CD8-positive, alpha-beta memory T cell (primary cell): ENCODE data around the gene GNPDA2. TPM values are rescaled to one million over a fixed set of nuclear protein-coding genes. Genes with fewer than 3 reads are reported as not detected.
"Not testable (repeated sequence)": the region's sequence is repeated elsewhere in the genome, so short reads cannot be mapped to it uniquely, and the experiment has no call there.

Experiments used
- CTCF ChIA-PET: fragments of 350-600 bp; sonication (Branson Sonifier 250); formaldehyde crosslinking; loops from one replicate; lab custom pipeline; 2021; ENCODE audit warnings: antibody characterized with exemption; lab: Charles Lee
- POLR2A ChIA-PET: fragments of 350-600 bp; sonication (Branson Sonifier 250); formaldehyde crosslinking; loops from one replicate; lab custom pipeline; 2021; ENCODE audit warnings: antibody characterized with exemption; lab: Charles Lee
- DNase-seq, 5 donors: peaks; one replicate each; pipeline versions ENCODE4 v3.0.0 to v3.0.0-alpha.2; 2020 to 2022; ENCODE audit warnings: mixed read lengths in 1 of 5
- H3K27ac ChIP-seq: one replicate; pipeline ENCODE4 v1.7.0; 2013; ENCODE audit warnings: low read depth, mild to moderate bottlenecking, low read length, moderate library complexity
- H3K27me3 ChIP-seq: 2 replicates; pipeline ENCODE4 v1.7.0; 2013; ENCODE audit warnings: low read length, mild to moderate bottlenecking; ENCODE audit not compliant: insufficient read depth, poor library complexity, severe bottlenecking
- H3K36me3 ChIP-seq: 2 replicates; pipeline ENCODE4 v1.7.0; 2013; ENCODE audit warnings: mild to moderate bottlenecking, low read length, moderate library complexity; ENCODE audit not compliant: insufficient read depth
- H3K4me1 ChIP-seq: 2 replicates; pipeline ENCODE4 v1.7.0; 2013; ENCODE audit warnings: mild to moderate bottlenecking, low read length, moderate library complexity; ENCODE audit not compliant: insufficient read depth
- H3K4me3 ChIP-seq: 2 replicates; pipeline ENCODE4 v1.7.0; 2013; ENCODE audit warnings: mild to moderate bottlenecking, low read length
- H3K9me3 ChIP-seq: 2 replicates; pipeline ENCODE4 v1.7.0; 2013; ENCODE audit warnings: mild to moderate bottlenecking, low read length
- H3K27ac Mint-ChIP-seq, 8 donors: one replicate each; pipeline ENCODE4 v1.8.0; 2020 to 2021; ENCODE audit warnings: mixed read lengths in 8 of 8, mild to moderate bottlenecking in 6 of 8, inconsistent platforms in 3 of 8, moderate library complexity in 3 of 8
- H3K27me3 Mint-ChIP-seq, 2 donors: one replicate each; pipeline ENCODE4 v1.8.0; 2020 to 2021; ENCODE audit warnings: mixed read lengths in 2 of 2, mild to moderate bottlenecking in 1 of 2, moderate library complexity in 1 of 2
- H3K36me3 Mint-ChIP-seq, 3 donors: one replicate each; pipeline ENCODE4 v1.8.0; 2020 to 2021; ENCODE audit warnings: mixed read lengths in 3 of 3, inconsistent platforms in 1 of 3, mild to moderate bottlenecking in 1 of 3
- H3K4me1 Mint-ChIP-seq, 3 donors: one replicate each; pipeline ENCODE4 v1.8.0; 2020 to 2021; ENCODE audit warnings: mixed read lengths in 3 of 3, inconsistent platforms in 1 of 3, mild to moderate bottlenecking in 1 of 3
- H3K4me3 Mint-ChIP-seq, 7 donors: one replicate each; pipeline ENCODE4 v1.8.0; 2020 to 2021; ENCODE audit warnings: mixed read lengths in 7 of 7, mild to moderate bottlenecking in 6 of 7, moderate library complexity in 4 of 7, inconsistent platforms in 2 of 7
- H3K9me3 Mint-ChIP-seq, 5 donors: one replicate each; pipeline ENCODE4 v1.8.0; 2020 to 2022; ENCODE audit warnings: mixed read lengths in 5 of 5, mild to moderate bottlenecking in 3 of 5, moderate library complexity in 2 of 5, inconsistent platforms in 1 of 5
- polyA plus RNA-seq: library from polyadenylated mRNA; unstranded; fragments of 300-500 nt; fragmentation: Illumina TruSeq; gene quantifications from one replicate; pipeline ENCODE4 v1.2.3, GENCODE V29; 2021
- total RNA-seq, 2 experiments: library from RNA; stranded (reverse); gene quantifications; one replicate each; pipeline ENCODE4 v1.2.3, GENCODE V29; 2021

GNPDA2 gene
- total and polyA plus RNA-seq, 3 experiments from 2014 or later = 20.0 to 20.9 (median 20.4) TPM

DNA sequence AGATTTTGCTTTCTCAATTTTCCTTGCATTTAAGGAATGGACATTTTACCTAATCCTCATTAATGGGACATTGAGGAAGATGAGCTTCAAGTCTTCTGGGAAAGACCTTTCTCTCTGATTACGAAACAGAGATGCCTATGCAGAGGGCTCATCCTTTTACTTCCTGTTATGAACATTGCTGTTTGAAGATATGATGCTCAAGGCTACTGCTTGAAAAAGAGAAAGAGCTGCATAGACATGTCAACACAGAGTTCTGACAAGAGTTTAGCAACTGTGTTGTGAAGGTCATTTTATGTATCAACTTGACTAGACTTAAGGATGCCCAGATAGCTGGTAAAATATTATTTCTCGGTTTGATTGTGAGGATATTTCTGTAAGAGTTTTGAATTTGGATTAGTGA, 13.8 kb upstream of the GNPDA2 start:
- no peak overlapping the region for H3K4me3 ChIP-seq
- H3K4me1 ChIP-seq = no peaks in the 10 kb centered on the region
- H3K27ac ChIP-seq = no peak overlapping the region
- Mint-ChIP-seq H3K4me1 (no peaks in the 10 kb centered on the region), H3K36me3 (no peaks in the 10 kb centered on the region), H3K4me3 (no peak overlapping the region), H3K9me3 (no peaks in the 10 kb centered on the region), H3K27ac (no peak overlapping the region), H3K27me3 (peaks cover 11 to 28% of the 10 kb centered on the region in 2 donors)
- no peaks in the 10 kb centered on the region for H3K27me3 ChIP-seq
- H3K36me3 ChIP-seq = no peaks in the 10 kb centered on the region
- H3K9me3 ChIP-seq = no peaks in the 10 kb centered on the region
- no peak for DNase-seq
- POLR2A ChIA-PET = no interaction called here
- CTCF ChIA-PET = no interaction called here

DNA sequence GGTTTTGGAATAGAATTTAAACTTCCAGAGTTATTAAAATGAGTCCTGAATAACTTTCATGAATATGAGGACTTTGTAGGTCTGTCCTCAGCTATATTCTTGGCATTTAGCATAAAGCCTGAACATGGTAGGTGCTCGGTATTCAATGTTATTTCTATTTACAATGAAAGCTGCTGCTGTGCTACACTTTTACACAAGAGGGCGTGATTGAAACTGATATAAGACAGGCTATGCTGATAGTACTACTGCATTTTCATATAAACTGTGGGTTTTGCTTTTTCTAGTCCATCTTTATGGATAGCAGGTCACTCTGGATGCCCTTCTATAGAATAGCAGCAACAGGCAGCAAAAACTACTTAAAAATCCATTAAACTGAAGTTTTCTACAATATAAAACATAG, 12.3 kb upstream of the GNPDA2 start:
- Histone ChIP-seq H3K36me3 (no peaks in the 10 kb centered on the region), H3K4me1 (no peaks in the 10 kb centered on the region), H3K27me3 (no peaks in the 10 kb centered on the region), H3K9me3 (no peaks in the 10 kb centered on the region), H3K27ac (no peak overlapping the region), H3K4me3 (no peak overlapping the region)
- Mint-ChIP-seq H3K27ac (no peak overlapping the region), H3K27me3 (peaks cover 8 to 42% of the 10 kb centered on the region in 2 donors), H3K4me1 (no peaks in the 10 kb centered on the region), H3K4me3 (no peak overlapping the region), H3K36me3 (no peaks in the 10 kb centered on the region), H3K9me3 (no peaks in the 10 kb centered on the region)
- no peak for DNase-seq
- ChIA-PET CTCF (no interaction called here), POLR2A (no interaction called here)

DNA sequence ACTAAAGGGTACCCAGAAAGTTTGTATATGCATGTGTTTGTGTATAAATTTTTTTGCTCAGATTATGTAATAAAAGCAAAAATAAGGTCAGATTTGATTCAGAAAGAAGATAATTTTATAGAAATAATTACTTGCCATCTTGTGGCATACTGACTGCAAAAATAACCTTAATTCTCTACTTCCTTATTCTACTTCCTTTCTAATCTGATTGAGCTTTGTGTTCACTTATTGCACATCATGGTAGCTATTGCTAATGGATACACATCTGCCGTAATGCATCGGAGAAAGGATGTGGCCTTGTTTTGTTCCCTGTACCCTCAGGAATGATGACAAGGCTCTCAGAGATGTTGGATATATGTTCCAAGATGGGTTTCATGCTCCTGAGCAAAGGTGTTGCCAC, 10.5 kb upstream of the GNPDA2 start:
- Mint-ChIP-seq H3K27me3 (peaks cover 8 to 49% of the 10 kb centered on the region in 2 donors), H3K4me1 (no peaks in the 10 kb centered on the region), H3K9me3 (no peaks in the 10 kb centered on the region), H3K4me3 (no peak overlapping the region), H3K27ac (no peak overlapping the region), H3K36me3 (no peaks in the 10 kb centered on the region)
- CTCF ChIA-PET = no interaction called here
- Histone ChIP-seq H3K27ac (no peak overlapping the region), H3K36me3 (no peaks in the 10 kb centered on the region), H3K27me3 (no peaks in the 10 kb centered on the region), H3K4me3 (no peak overlapping the region), H3K4me1 (no peaks in the 10 kb centered on the region), H3K9me3 (no peaks in the 10 kb centered on the region)
- POLR2A ChIA-PET = no interaction called here
- no peak for DNase-seq

DNA sequence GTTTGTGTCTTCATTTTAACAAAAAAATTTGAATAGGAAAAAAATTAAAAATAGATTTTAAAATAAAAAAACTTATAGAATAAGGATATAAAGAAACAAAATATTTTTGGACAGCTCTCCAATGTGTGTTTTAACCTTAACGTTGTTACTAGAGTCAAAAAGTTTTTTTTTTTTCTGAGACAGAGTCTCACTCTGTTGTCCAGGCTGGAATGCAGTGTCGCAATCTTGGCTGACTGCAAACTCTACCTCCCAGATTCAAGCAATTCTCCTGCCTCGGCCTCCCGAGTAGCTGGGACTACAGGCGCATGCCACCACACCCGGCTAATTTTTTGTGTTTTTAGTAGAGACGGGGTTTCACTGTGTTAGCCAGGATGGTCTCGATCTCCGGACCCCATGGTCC, 2.3 kb upstream of the GNPDA2 start:
- H3K4me3 ChIP-seq, POLR2A ChIA-PET, H3K27ac ChIP-seq, H3K9me3 ChIP-seq, CTCF ChIA-PET, H3K27me3 ChIP-seq, H3K4me3 Mint-ChIP-seq, H3K36me3 ChIP-seq, H3K27ac Mint-ChIP-seq, H3K9me3 Mint-ChIP-seq, DNase-seq, H3K36me3 Mint-ChIP-seq: not testable (repeated sequence)
- peaks cover 0 to 12% of the 10 kb centered on the region in 2 donors for H3K27me3 Mint-ChIP-seq
- H3K4me1 ChIP-seq = peaks cover 10% of the 10 kb centered on the region
- peaks cover 27 to 31% (median 30%) of the 10 kb centered on the region in 3 donors for H3K4me1 Mint-ChIP-seq

DNA sequence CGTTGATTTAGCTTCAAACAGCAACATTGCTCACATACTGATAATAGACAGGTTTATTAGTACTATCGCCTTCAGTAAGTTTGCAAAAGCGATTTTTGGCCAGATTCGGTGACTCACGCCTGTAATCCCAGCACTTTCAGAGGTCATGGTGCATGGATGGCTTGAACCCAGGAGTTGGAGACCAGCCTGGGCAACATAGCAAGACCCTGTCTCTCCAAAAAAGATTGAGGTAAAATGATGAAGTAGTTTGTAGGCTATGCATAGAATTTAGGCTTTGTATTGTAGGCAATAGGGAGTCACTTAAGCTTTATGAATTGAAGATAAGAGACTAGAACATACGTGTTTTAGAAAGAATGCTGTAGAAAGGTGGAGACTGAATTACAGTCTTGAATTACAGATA, 1.1 kb upstream of the GNPDA2 start:
- POLR2A ChIA-PET = interaction anchor here (3.4 kb wide), 1 partner anchor 49 kb away, joined by 29 read pairs; the partner anchor contains the start of gene GUF1
- H3K4me3 ChIP-seq = no peak overlapping the region

DNA sequence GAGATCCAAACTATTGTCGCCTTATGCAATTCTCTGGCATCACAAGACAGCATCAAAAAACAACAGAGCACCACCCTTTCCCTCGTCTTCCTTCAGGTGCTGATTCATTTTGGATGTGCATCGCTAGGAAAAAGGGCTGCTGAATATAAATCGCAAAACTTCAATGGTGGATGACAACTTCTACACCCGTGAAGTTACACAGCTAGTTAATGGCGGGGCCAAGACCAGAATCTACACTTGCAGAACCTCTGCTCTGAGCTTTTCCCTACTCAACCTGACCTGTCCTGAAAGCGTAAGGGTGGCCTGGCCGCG, 674 bp downstream of the GNPDA2 start:
- CTCF ChIA-PET = interaction anchor here (1.7 kb wide), 1 partner anchor 47 kb away, joined by 7 read pairs; the partner anchor contains the start of gene GUF1
- Mint-ChIP-seq H3K27me3 (no peaks in the 10 kb centered on the region), H3K4me1 (peaks cover 47 to 54% (median 51%) of the 10 kb centered on the region in 3 donors)

More for the DNA sequence above, 1.1 kb upstream of the GNPDA2 start:
- CTCF ChIA-PET = no interaction called here
- DNase-seq = no peak
- Mint-ChIP-seq H3K27me3 (no peaks in the 10 kb centered on the region), H3K4me3 (peak overlapping the region in 6 of 7 donors; percentile 83 to 92 (median 91)), H3K9me3 (no peaks in the 10 kb centered on the region), H3K27ac (peak overlapping the region in 1 of 8 donors; percentile 78), H3K4me1 (peaks cover 35 to 42% (median 40%) of the 10 kb centered on the region in 3 donors), H3K36me3 (peaks cover 0 to 9% (median 0%) of the 10 kb centered on the region in 3 donors)
- no peak overlapping the region for H3K27ac ChIP-seq
- H3K27me3 ChIP-seq = no peaks in the 10 kb centered on the region
- peaks cover 15% of the 10 kb centered on the region for H3K4me1 ChIP-seq
- no peaks in the 10 kb centered on the region for H3K36me3 ChIP-seq
- H3K9me3 ChIP-seq = no peaks in the 10 kb centered on the region

DNA sequence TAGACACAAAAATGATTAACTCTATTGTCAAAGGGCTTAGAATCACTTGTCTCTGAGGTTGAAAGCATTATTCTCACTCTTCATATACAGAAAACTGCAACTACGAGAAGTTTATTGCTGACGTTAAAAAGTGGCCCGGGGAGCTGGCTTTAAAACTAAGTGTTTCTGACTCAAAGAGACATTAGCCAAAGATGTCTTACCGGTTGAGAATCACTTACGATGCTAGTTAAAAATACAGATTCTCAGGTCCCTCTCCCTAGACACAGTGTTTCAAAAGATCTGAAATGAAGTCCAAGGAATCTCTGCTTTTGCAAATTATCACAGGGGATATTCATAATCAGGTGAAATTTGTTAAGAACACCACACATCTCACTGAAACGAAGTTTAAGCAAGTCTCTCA, 1.2 kb downstream of the GNPDA2 start:
- no peaks in the 10 kb centered on the region for H3K36me3 ChIP-seq
- ChIA-PET CTCF (interaction anchor here (1.7 kb wide), 1 partner anchor 47 kb away, joined by 7 read pairs; the partner anchor contains the start of gene GUF1), POLR2A (interaction anchor here (3.4 kb wide), 1 partner anchor 47 kb away, joined by 29 read pairs; the partner anchor contains the start of gene GUF1)
- peaks cover 17% of the 10 kb centered on the region for H3K4me1 ChIP-seq
- peaks cover 0 to 16% (median 3%) of the 10 kb centered on the region in 3 donors for H3K36me3 Mint-ChIP-seq
- no peaks in the 10 kb centered on the region for H3K27me3 Mint-ChIP-seq
- H3K4me3 ChIP-seq = peak overlapping the region; percentile 93
- peaks cover 49 to 59% (median 56%) of the 10 kb centered on the region in 3 donors for H3K4me1 Mint-ChIP-seq
- peak overlapping the region; percentile 77 to 97 (median 92) for H3K27ac Mint-ChIP-seq
- no peaks in the 10 kb centered on the region for H3K9me3 ChIP-seq
- no peaks in the 10 kb centered on the region for H3K27me3 ChIP-seq
- peak overlapping the region; percentile 83 to 96 (median 91) for H3K4me3 Mint-ChIP-seq
- DNase-seq = no peak
- no peaks in the 10 kb centered on the region for H3K9me3 Mint-ChIP-seq
- H3K27ac ChIP-seq = no peak overlapping the region

More for the DNA sequence above, 674 bp downstream of the GNPDA2 start:
- Histone ChIP-seq H3K36me3 (no peaks in the 10 kb centered on the region), H3K4me1 (peaks cover 15% of the 10 kb centered on the region), H3K9me3 (no peaks in the 10 kb centered on the region), H3K27me3 (no peaks in the 10 kb centered on the region), H3K4me3 (peak overlapping the region; percentile 93), H3K27ac (peak overlapping the region; percentile 79)
- H3K36me3 Mint-ChIP-seq = peaks cover 0 to 13% (median 3%) of the 10 kb centered on the region in 3 donors
- POLR2A ChIA-PET = interaction anchor here (3.4 kb wide), 1 partner anchor 47 kb away, joined by 29 read pairs; the partner anchor contains the start of gene GUF1
- H3K4me3 Mint-ChIP-seq = peak overlapping the region; percentile 83 to 96 (median 91)
- H3K27ac Mint-ChIP-seq = peak overlapping the region; percentile 77 to 97 (median 92)
- no peaks in the 10 kb centered on the region for H3K9me3 Mint-ChIP-seq
- no peak for DNase-seq

DNA sequence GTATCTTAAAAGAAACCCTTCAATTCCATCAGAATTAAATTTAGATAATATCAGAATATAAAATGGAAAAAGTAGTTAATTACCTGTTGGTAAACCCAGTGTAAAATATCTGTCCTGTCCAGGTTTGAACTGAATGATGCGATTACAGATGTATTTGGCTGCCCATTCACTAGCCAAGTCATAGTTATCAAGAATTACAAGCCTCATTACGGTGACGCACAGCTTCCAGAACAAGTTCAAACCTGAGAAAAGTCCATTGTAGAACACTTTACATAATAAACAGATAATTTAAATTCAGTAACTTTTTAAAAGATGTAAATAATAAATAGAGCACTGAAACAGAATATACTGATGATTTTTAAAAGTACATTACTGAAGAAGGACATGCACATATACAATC, 4.4 kb downstream of the GNPDA2 start:
- H3K27me3 ChIP-seq = no peaks in the 10 kb centered on the region
- H3K4me3 ChIP-seq = no peak overlapping the region
- Mint-ChIP-seq H3K27ac (no peak overlapping the region), H3K4me1 (peaks cover 52 to 75% (median 75%) of the 10 kb centered on the region in 3 donors), H3K27me3 (no peaks in the 10 kb centered on the region), H3K36me3 (peaks cover 0 to 17% (median 3%) of the 10 kb centered on the region in 3 donors), H3K9me3 (no peaks in the 10 kb centered on the region), H3K4me3 (no peak overlapping the region)
- no peaks in the 10 kb centered on the region for H3K9me3 ChIP-seq
- no peaks in the 10 kb centered on the region for H3K36me3 ChIP-seq
- no peak for DNase-seq
- H3K4me1 ChIP-seq = peaks cover 20% of the 10 kb centered on the region
- CTCF ChIA-PET = no interaction called here
- no peak overlapping the region for H3K27ac ChIP-seq
- POLR2A ChIA-PET = no interaction called here
